ENCODE data around the gene SNU13.

GRCh38 chr22:41654322-41654721 is 34.3 kb downstream of the SNU13 start:
- no peak for TF ChIP-seq CTCF (IDR thresholded peaks at IDR 0.05)
- TF ChIP-seq POLR2A (IDR thresholded peaks at IDR 0.05), result no peak
